Measurements from ENCODE around the gene ATP9B. TPM values are rescaled to one million over a fixed set of nuclear protein-coding genes. Genes with fewer than 3 reads are reported as not detected.

The ATP9B gene
- total and polyA plus RNA-seq, 4 donors: 12.6 to 77.0 (median 29.9) TPM

DNA sequence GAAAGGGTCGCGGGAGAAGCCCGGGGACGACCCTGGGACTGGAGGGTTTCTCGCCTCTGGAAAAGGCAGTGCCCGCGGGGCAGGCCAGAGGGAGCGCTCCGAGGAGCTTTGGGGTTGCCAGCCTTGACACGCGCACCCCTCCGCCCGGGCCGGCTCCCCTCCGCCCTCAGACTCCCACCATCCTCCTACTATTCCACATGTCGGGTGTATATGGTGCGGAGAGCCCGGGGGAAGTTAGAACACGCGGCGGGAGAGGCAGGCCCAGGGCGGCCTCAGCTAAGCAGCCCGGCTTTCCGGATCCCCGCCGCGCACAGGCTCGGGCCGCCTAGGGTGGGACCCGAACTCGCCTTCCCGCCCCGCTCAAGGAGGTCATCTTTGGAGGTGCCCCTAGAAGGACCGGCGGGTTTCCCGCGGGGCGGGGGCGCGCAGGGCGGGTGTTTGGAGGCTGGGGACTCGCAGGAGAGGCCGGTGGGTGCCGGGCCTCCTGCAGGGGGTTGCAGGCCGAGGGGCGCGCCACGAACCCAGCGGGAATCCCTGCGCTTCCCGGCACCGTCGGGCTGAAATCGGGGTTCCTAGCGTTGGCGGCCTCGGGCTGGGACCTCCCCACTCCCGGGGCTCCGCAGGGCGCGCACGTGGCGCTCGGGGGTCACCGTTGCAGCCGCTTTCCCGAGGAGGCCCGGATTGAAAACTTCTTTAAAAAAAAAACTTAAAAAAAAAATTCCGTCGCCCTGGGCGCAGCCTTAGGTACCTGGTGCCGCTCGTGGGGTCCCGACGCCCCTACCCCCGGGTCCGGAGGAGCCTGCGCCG is 330.3 kb downstream of the ATP9B start:
- TF ChIP-seq, protein P1, sequence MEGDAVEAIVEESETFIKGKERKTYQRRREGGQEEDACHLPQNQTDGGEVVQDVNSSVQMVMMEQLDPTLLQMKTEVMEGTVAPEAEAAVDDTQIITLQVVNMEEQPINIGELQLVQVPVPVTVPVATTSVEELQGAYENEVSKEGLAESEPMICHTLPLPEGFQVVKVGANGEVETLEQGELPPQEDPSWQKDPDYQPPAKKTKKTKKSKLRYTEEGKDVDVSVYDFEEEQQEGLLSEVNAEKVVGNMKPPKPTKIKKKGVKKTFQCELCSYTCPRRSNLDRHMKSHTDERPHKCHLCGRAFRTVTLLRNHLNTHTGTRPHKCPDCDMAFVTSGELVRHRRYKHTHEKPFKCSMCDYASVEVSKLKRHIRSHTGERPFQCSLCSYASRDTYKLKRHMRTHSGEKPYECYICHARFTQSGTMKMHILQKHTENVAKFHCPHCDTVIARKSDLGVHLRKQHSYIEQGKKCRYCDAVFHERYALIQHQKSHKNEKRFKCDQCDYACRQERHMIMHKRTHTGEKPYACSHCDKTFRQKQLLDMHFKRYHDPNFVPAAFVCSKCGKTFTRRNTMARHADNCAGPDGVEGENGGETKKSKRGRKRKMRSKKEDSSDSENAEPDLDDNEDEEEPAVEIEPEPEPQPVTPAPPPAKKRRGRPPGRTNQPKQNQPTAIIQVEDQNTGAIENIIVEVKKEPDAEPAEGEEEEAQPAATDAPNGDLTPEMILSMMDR (IDR thresholded peaks at IDR 0.05; ENCODE audit: control extremely low read depth, extremely low read depth): no peak
- no peak for DNase-seq
- Histone ChIP-seq H3K9me3 (ENCODE audit: control insufficient read depth in 4 of 4, insufficient read depth in 3 of 4, low read length in 3 of 4) (no peaks in the 10 kb centered on the region), H3K4me3 (peak overlapping the region; percentile 24), H3K27ac (ENCODE audit: low read depth in 1 of 2, low read length in 1 of 2) (no peak overlapping the region), H3K9ac (ENCODE audit: insufficient read depth in 1 of 2, low read length in 2 of 2) (no peak overlapping the region), H3K27me3 (ENCODE audit: control insufficient read depth in 3 of 3, insufficient read depth in 3 of 3, low read length in 2 of 3) (peaks cover 0 to 33% (median 21%) of the 10 kb centered on the region in 3 donors), H3K4me1 (ENCODE audit: control insufficient read depth in 5 of 5, insufficient read depth in 5 of 5, low read length in 5 of 5) (peaks cover 0 to 19% (median 6%) of the 10 kb centered on the region in 5 donors), H3K36me3 (ENCODE audit: control insufficient read depth in 4 of 4, insufficient read depth in 4 of 4, low read length in 4 of 4) (no peaks in the 10 kb centered on the region)
- no peak for ATAC-seq (ENCODE audit: insufficient read depth, low FRiP score)
- WGBS, 2 donors: 12 to 15% methylated on average over 76 to 79 of the region's 79 CpGs

DNA sequence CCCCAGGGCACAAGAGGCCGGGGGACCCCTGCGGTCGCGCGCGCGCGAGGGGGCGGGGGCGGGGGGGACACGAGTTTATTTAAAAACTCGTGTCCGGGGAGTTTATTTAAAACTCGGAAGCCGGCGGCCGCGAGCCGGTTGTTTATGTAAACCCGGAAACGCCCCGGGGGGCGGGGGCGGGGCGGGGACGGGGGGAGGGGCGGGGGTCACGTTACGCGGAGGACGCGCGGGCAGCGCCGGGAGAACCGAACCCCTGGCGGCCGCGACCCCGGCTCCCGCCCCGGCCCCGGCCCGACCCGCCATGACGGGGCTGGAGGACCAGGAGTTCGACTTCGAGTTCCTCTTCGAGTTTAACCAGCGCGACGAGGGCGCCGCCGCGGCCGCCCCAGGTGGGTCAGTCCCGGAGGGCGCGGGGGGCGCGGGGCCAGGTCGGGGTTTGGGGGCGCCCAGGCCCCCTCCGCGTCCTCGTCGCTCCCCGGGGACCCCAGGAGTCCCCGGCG is 330.9 kb downstream of the ATP9B start:
- WGBS, 2 donors: 0 to 1% methylated on average over 57 to 71 of the region's 71 CpGs
- Histone ChIP-seq H3K4me3 (peak overlapping the region; percentile 37), H3K36me3 (ENCODE audit: control insufficient read depth in 4 of 4, insufficient read depth in 4 of 4, low read length in 4 of 4) (no peaks in the 10 kb centered on the region), H3K27ac (ENCODE audit: low read depth in 1 of 2, low read length in 1 of 2) (peak overlapping the region in 1 of 2 donors; percentile 13), H3K4me1 (ENCODE audit: control insufficient read depth in 5 of 5, insufficient read depth in 5 of 5, low read length in 5 of 5) (peaks cover 0 to 19% (median 4%) of the 10 kb centered on the region in 5 donors), H3K27me3 (ENCODE audit: control insufficient read depth in 3 of 3, insufficient read depth in 3 of 3, low read length in 2 of 3) (peaks cover 0 to 28% (median 18%) of the 10 kb centered on the region in 3 donors), H3K9me3 (ENCODE audit: control insufficient read depth in 4 of 4, insufficient read depth in 3 of 4, low read length in 3 of 4) (no peaks in the 10 kb centered on the region), H3K9ac (ENCODE audit: insufficient read depth in 1 of 2, low read length in 2 of 2) (no peak overlapping the region)
- TF ChIP-seq, protein P1 (IDR thresholded peaks at IDR 0.05; ENCODE audit: control extremely low read depth, extremely low read depth): no peak
- ATAC-seq (ENCODE audit: insufficient read depth, low FRiP score): no peak
- DNase-seq: peak in 1 of 3 donors; percentile 72

DNA sequence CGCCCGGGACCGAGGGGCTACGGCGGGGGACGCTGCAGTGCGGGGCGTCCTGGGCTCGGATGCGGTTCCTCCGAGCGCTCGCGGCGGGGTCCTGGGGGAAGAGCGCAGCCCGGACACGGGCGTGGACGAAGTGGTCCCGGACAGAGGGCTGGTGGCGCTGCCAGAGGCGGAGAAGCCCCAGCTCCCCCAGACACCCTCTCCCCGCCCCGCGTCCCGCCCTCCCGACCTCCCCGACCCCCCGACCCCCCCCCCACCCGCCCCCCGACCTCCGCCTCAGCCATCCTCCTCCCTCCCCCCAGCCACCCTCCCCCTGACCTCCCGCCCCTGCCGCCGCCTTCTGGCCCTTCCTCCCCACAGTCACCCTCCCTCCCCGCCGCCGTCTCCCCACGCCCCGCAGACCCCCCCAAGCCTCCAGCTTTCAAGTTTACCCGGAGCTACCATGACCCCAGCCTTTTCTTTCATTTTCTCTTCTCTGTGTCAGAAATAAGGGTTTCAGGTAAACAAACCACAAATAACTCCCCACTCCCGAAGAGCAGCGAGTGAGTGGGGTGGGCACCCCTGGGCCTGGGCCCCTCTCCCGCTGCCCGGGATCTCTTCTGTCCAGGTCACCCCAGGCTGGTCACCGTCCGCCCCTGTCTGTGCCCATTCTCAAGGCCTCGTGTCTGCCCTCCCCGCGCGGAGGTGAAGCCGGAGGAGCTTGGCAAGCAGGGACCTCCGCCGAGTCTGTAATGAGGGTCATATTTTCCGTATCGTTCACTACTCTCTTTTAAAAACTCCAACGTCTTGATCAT is 331.6 kb downstream of the ATP9B start:
- 26 to 42% methylated on average over 24 to 52 of the region's 58 CpGs for WGBS, 2 donors
- TF ChIP-seq, protein P1 (IDR thresholded peaks at IDR 0.05; ENCODE audit: control extremely low read depth, extremely low read depth): no peak
- H3K36me3 ChIP-seq (ENCODE audit: control insufficient read depth in 4 of 4, insufficient read depth in 4 of 4, low read length in 4 of 4): no peaks in the 10 kb centered on the region
- peak overlapping the region; percentile 37 for H3K4me3 ChIP-seq
- peaks cover 0 to 28% (median 18%) of the 10 kb centered on the region in 3 donors for H3K27me3 ChIP-seq (ENCODE audit: control insufficient read depth in 3 of 3, insufficient read depth in 3 of 3, low read length in 2 of 3)
- H3K27ac ChIP-seq (ENCODE audit: low read depth in 1 of 2, low read length in 1 of 2): peak overlapping the region; percentile 13 to 62
- no peak for DNase-seq
- H3K4me1 ChIP-seq (ENCODE audit: control insufficient read depth in 5 of 5, insufficient read depth in 5 of 5, low read length in 5 of 5): peaks cover 0 to 19% (median 6%) of the 10 kb centered on the region in 5 donors
- H3K9me3 ChIP-seq (ENCODE audit: control insufficient read depth in 4 of 4, insufficient read depth in 3 of 4, low read length in 3 of 4): no peaks in the 10 kb centered on the region
- ATAC-seq (ENCODE audit: insufficient read depth, low FRiP score): no peak
- no peak overlapping the region for H3K9ac ChIP-seq (ENCODE audit: insufficient read depth in 1 of 2, low read length in 2 of 2)

All from lung (tissue), 12 donors.